HepG2 (cell line): Measurements from ENCODE around the gene CYP19A1. TPM values are rescaled to one million over a fixed set of nuclear protein-coding genes. Genes with fewer than 3 reads are reported as not detected.

Experiments
- ATAC-seq: fragments of 200-7000 bp; cut with Tn5 transposase; 3 replicates; pipeline ENCODE4 v1.9.1; 2020; ENCODE audit warnings: mild to moderate bottlenecking, moderate library complexity
- BruUV-seq: library from RNA; stranded (reverse); fragments of 400-500 nt; replicated peaks from 2 replicates; lab custom pipeline; 2021; lab: Mats Ljungman, UMichigan
- CTCF ChIA-PET: fragments of 300-600 bp; formaldehyde crosslinking; extraction: SDS; loops from one replicate; lab custom pipeline; 2021; ENCODE audit warnings: low total read pairs, inconsistent platforms, low intra/inter-chr PET ratio; lab: Yijun Ruan, JAX
- POLR2A ChIA-PET: fragments of 350-600 bp; sonication (Branson Sonifier 250); formaldehyde crosslinking; loops from one replicate; lab custom pipeline; 2020; ENCODE audit warnings: antibody characterized with exemption, inconsistent platforms; lab: Yijun Ruan, JAX
- DNase-seq: peaks from one replicate; pipeline ENCODE4 v3.0.0-alpha.2; 2015; ENCODE audit warnings: low spot score
- FAIRE-seq: peaks from 3 replicates; lab custom pipeline; 2011; peaks lifted over from hg19 to GRCh38; lab: Jason Lieb, UNC
- H2AFZ ChIP-seq: one replicate; pipeline ENCODE4 v1.6.1; 2011; ENCODE audit warnings: low read length, inconsistent platforms
- H3K27ac ChIP-seq: fragments of 300-600 bp; 3 replicates; pipeline ENCODE4 v1.8.0; 2011; ENCODE audit warnings: mixed run types, mild to moderate bottlenecking, mixed read lengths, low read length, inconsistent platforms; ENCODE audit not compliant: insufficient read depth; ENCODE audit errors: extremely low read length
- H3K27me3 ChIP-seq, 2 experiments: fragments of 200-600 bp in 1 of 2; 2 replicates in 1 of 2; 3 replicates in 1 of 2; pipeline versions ENCODE4 v1.6.0 to v1.8.0; 2011; ENCODE audit warnings: low read length in 2 of 2, mild to moderate bottlenecking in 2 of 2, moderate library complexity in 2 of 2, inconsistent platforms in 1 of 2; ENCODE audit not compliant: insufficient read depth in 2 of 2, control insufficient read depth in 1 of 2
- H3K36me3 ChIP-seq, 2 experiments: fragments of 200-600 bp in 1 of 2; replicated peaks in 1 of 2; 2 replicates in 1 of 2; 3 replicates in 1 of 2; pipeline versions ENCODE4 v1.5.1 to v1.8.0; 2011; ENCODE audit warnings: low read length in 2 of 2, inconsistent platforms in 1 of 2; ENCODE audit not compliant: insufficient read depth in 2 of 2, control insufficient read depth in 1 of 2
- H3K4me1 ChIP-seq: 2 replicates; pipeline ENCODE4 v1.5.1; 2012; ENCODE audit warnings: low read length, inconsistent platforms; ENCODE audit not compliant: insufficient read depth
- H3K4me2 ChIP-seq: 2 replicates; pipeline ENCODE4 v1.6.0; 2011; ENCODE audit warnings: low read depth, low read length, inconsistent platforms
- H3K4me3 ChIP-seq, 3 experiments: fragments of 200-600 bp in 1 of 3; sonication (generic), shearing (Covaris generic) in 1 of 3; replicated peaks in 1 of 3; 2 replicates each; pipeline ENCODE4 v1.5.1; 2011 to 2016; ENCODE audit warnings: low read length in 3 of 3, inconsistent platforms in 2 of 3, low read depth in 2 of 3, mild to moderate bottlenecking in 2 of 3, control low read depth in 1 of 3, mixed read lengths in 1 of 3; ENCODE audit not compliant: insufficient read depth in 1 of 3
- H3K79me2 ChIP-seq: one replicate; pipeline ENCODE4 v1.6.1; 2011; ENCODE audit warnings: low read length, inconsistent platforms; ENCODE audit not compliant: insufficient read depth
- H3K9ac ChIP-seq: 2 replicates; pipeline ENCODE4 v1.6.0; 2011; ENCODE audit warnings: mild to moderate bottlenecking, low read depth, low read length, inconsistent platforms; ENCODE audit not compliant: insufficient read depth
- H3K9me3 ChIP-seq: 2 replicates; pipeline ENCODE4 v1.5.1; 2012; ENCODE audit warnings: mild to moderate bottlenecking, low read length
- H4K20me1 ChIP-seq: 2 replicates; pipeline ENCODE4 v1.6.0; 2011; ENCODE audit warnings: inconsistent platforms, mild to moderate bottlenecking, low read length, moderate library complexity; ENCODE audit not compliant: insufficient read depth
- AGO2 ChIP-seq: fragments of 200-400 bp; formaldehyde crosslinking; optimal IDR thresholded peaks from 2 replicates; pipeline ENCODE3; 2017; ENCODE audit warnings: mild to moderate bottlenecking, low read depth, low read length, moderate library complexity
- ATF6 ChIP-seq: sonication (generic); formaldehyde crosslinking; conservative IDR thresholded peaks from 2 replicates; pipeline ENCODE4 v1.4.0; 2020; ENCODE audit warnings: missing genetic modification reagents
- ELF4 ChIP-seq: sonication (generic); formaldehyde crosslinking; IDR thresholded peaks from 2 replicates; pipeline ENCODE4 v1.5.0; 2020; ENCODE audit warnings: missing genetic modification reagents, mild to moderate bottlenecking, moderate library complexity, borderline replicate concordance
- ESRRA ChIP-seq: sonication (generic); formaldehyde crosslinking; IDR thresholded peaks from 2 replicates; pipeline ENCODE4 v1.5.1; 2020; ENCODE audit warnings: mild to moderate bottlenecking, low read depth, missing genetic modification reagents
- HES4 ChIP-seq: sonication (generic); formaldehyde crosslinking; IDR thresholded peaks from 2 replicates; pipeline ENCODE4 v1.9.0; 2021; ENCODE audit warnings: mild to moderate bottlenecking, missing genetic modification reagents, borderline replicate concordance
- TAF15 ChIP-seq: fragments of 200-400 bp; formaldehyde crosslinking; IDR thresholded peaks from one replicate; pipeline ENCODE4 v1.6.1; 2018; ENCODE audit warnings: mild to moderate bottlenecking, low read depth, low read length; ENCODE audit not compliant: poor library complexity, severe bottlenecking
- ZNF232 ChIP-seq: sonication (generic); formaldehyde crosslinking; IDR thresholded peaks from 2 replicates; pipeline ENCODE4 v1.4.0; 2020; ENCODE audit warnings: missing genetic modification reagents, borderline replicate concordance
- ZNF333 ChIP-seq: sonication (generic); formaldehyde crosslinking; IDR thresholded peaks from 2 replicates; pipeline ENCODE4 v1.4.0; 2020; ENCODE audit warnings: mild to moderate bottlenecking, missing genetic modification reagents, borderline replicate concordance
- ZNF674 ChIP-seq: sonication (generic); formaldehyde crosslinking; IDR thresholded peaks from 2 replicates; pipeline ENCODE4 v1.5.0; 2020; ENCODE audit warnings: low read depth, mild to moderate bottlenecking, missing genetic modification reagents
- WGBS: methylation state at CpG from one replicate; pipeline ENCODE4 v1.1.6; 2017; ENCODE audit warnings: low lambda C conversion rate; 5-methylcytosine and 5-hydroxymethylcytosine counted together
- in situ Hi-C: cut with HindIII; loops from 2 replicates; pipeline ENCODE4 v1.10.0; 2017; ENCODE audit warnings: low pct_unique_long_range_greater_than_20kb; ENCODE audit not compliant: extremely low pct_ligation_motif_present
- intact Hi-C: fragments of 100-400 bp; cut with micrococcal nuclease; formaldehyde crosslinking; loops from one replicate; pipeline ENCODE4 v1.10.0; 2022; ENCODE audit not compliant: unreplicated experiment
- polyA plus RNA-seq, 8 experiments: library from polyadenylated mRNA; depleted of rRNA in 3 of 8; stranded (reverse) in 7 of 8; unstranded in 1 of 8; fragments of >200 nt; fragmentation: Illumina TruSeq in 4 of 8; extraction: Trizol in 4 of 8; gene quantifications; 2 replicates each; pipeline versions ENCODE4 v1.2.1 to v1.2.3, GENCODE V29; 2011 to 2016; ENCODE audit warnings: low read depth in 4 of 8, missing spikeins in 1 of 8, mixed read lengths in 1 of 8; ENCODE audit not compliant: insufficient read depth in 1 of 8
- total RNA-seq, 5 experiments: library from RNA; depleted of rRNA; stranded (reverse); fragments of >200 nt; fragmentation: Illumina TruSeq; extraction: Trizol; gene quantifications; 2 replicates each; pipeline ENCODE4 v1.2.3, GENCODE V29; 2016; ENCODE audit warnings: low read depth in 1 of 5
- TF ChIP-seq, protein P1 (sequence below): sonication (generic); formaldehyde crosslinking; IDR thresholded peaks from 2 replicates; pipeline ENCODE4 v1.5.0; 2020; ENCODE audit warnings: mild to moderate bottlenecking, missing genetic modification reagents, borderline replicate concordance

The CYP19A1 gene
- total and polyA plus RNA-seq, 2 of the 13 experiments (the other 11 are each of a cell fraction or from before 2014, with no cell fraction given), result 10.9 to 23.0 TPM

- no peak overlapping the region for H3K9ac ChIP-seq
- intact Hi-C loops, result no loop called here
- FAIRE-seq, result no peak
Measured at GRCh38 chr15:51226576-51227210, 111.7 kb downstream of the CYP19A1 start.

More at GRCh38 chr15:51226576-51227210, 111.7 kb downstream of the CYP19A1 start:
- ATAC-seq (no peak), DNase-seq (no peak)
- H2AFZ ChIP-seq, result no peak overlapping the region
- peaks cover 8% of the 10 kb centered on the region for H3K4me1 ChIP-seq
- H3K27ac ChIP-seq, result no peak overlapping the region
- no peak overlapping the region for H3K4me2 ChIP-seq
- 88% methylated on average over 4 of the region's 6 CpGs for WGBS
- no peaks in the 10 kb centered on the region for H3K79me2 ChIP-seq
- TF ChIP-seq ZNF333 (CRISPR knock-in tag) (no peak), HES4 (CRISPR knock-in tag) (no peak), AGO2 (no peak), TAF15 (no peak), ESRRA (CRISPR knock-in tag) (no peak), ZNF674 (CRISPR knock-in tag) (no peak), ELF4 (CRISPR knock-in tag) (no peak), ATF6 (CRISPR knock-in tag) (no peak), ZNF232 (CRISPR knock-in tag) (no peak)
- TF ChIP-seq, protein P1, sequence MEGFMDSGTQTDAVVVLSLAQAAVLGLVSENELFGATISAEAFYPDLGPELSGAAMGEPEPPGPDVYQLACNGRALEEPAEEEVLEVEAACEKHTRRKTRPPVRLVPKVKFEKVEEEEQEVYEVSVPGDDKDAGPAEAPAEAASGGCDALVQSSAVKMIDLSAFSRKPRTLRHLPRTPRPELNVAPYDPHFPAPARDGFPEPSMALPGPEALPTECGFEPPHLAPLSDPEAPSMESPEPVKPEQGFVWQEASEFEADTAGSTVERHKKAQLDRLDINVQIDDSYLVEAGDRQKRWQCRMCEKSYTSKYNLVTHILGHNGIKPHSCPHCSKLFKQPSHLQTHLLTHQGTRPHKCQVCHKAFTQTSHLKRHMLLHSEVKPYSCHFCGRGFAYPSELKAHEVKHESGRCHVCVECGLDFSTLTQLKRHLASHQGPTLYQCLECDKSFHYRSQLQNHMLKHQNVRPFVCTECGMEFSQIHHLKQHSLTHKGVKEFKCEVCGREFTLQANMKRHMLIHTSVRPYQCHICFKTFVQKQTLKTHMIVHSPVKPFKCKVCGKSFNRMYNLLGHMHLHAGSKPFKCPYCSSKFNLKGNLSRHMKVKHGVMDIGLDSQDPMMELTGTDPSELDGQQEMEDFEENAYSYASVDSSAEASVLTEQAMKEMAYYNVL (CRISPR knock-in tag), result no peak
- 0 out of 2 replicates have a peak, but pooled peaks cover 5% of the 10 kb centered on the region for H4K20me1 ChIP-seq
- POLR2A ChIA-PET, result no interaction called here
- no peak overlapping the region for H3K4me3 ChIP-seq
- no peaks in the 10 kb centered on the region for H3K27me3 ChIP-seq
- H3K9me3 ChIP-seq, result no peaks in the 10 kb centered on the region
- BruUV-seq, result no TSS peak
- peaks cover 0 to 9% of the 10 kb centered on the region in 2 experiments; a peak in 2 of 5 replicates for H3K36me3 ChIP-seq
- in situ Hi-C loops, result no loop called here
- CTCF ChIA-PET, result no interaction called here
